GM12878 (cell line): Measurements from ENCODE around the gene PYGB. TPM values are rescaled to one million over a fixed set of nuclear protein-coding genes. Genes with fewer than 3 reads are reported as not detected.

ENCODE experiments used
- ATAC-seq: fragments of 200-7000 bp; cut with Tn5 transposase; 3 replicates; pipeline ENCODE4 v1.9.1; 2020; ENCODE audit warnings: mild to moderate bottlenecking, moderate library complexity
- BruUV-seq: library from RNA; stranded (reverse); fragments of 400-500 nt; replicated peaks from 2 replicates; lab custom pipeline; 2021; lab: Mats Ljungman, UMichigan
- CTCF ChIA-PET: fragments of 300-600 bp; sonication (Branson Sonifier 250); formaldehyde crosslinking; extraction: SDS; loops from one replicate; lab custom pipeline; 2021; ENCODE audit warnings: inconsistent platforms; lab: Yijun Ruan, JAX
- POLR2A ChIA-PET: fragments of 350-600 bp; formaldehyde crosslinking; extraction: SDS; loops from one replicate; lab custom pipeline; 2021; ENCODE audit warnings: inconsistent platforms; lab: Charles Lee
- RAD21 ChIA-PET: fragments of 300-600 bp; sonication (Branson Sonifier 250); formaldehyde crosslinking; loops from one replicate; lab custom pipeline; 2023; ENCODE audit warnings: antibody characterized with exemption; ENCODE audit not compliant: unreplicated experiment; lab: Charles Lee
- SMC1A ChIA-PET: fragments of 300-600 bp; sonication (Branson Sonifier 250); formaldehyde crosslinking; loops from one replicate; lab custom pipeline; 2023; ENCODE audit not compliant: unreplicated experiment, uncharacterized antibody; lab: Charles Lee
- DNase-seq: peaks from one replicate; pipeline ENCODE4 v3.0.0-alpha.2; 2011; ENCODE audit warnings: low read depth, low spot score
- FAIRE-seq: peaks from 3 replicates; lab custom pipeline; 2011; peaks lifted over from hg19 to GRCh38; lab: Jason Lieb, UNC
- H2AFZ ChIP-seq: 2 replicates; pipeline ENCODE4 v1.6.0; 2011; ENCODE audit warnings: low read depth, low read length, control low read depth; ENCODE audit not compliant: control insufficient read depth
- H3K27ac ChIP-seq: 2 replicates; pipeline ENCODE4 v1.5.1; 2011; ENCODE audit warnings: control low read depth; ENCODE audit not compliant: control insufficient read depth, insufficient read depth
- H3K27me3 ChIP-seq, 2 experiments: replicated peaks in 1 of 2; 2 replicates each; pipeline versions ENCODE4 v1.6.0 to v1.6.1; 2011; ENCODE audit warnings: low read length in 1 of 2; ENCODE audit not compliant: control insufficient read depth in 2 of 2, insufficient read depth in 2 of 2
- H3K36me3 ChIP-seq, 2 experiments: 2 replicates each; pipeline ENCODE4 v1.5.1; 2011; ENCODE audit warnings: low read length in 1 of 2; ENCODE audit not compliant: control insufficient read depth in 2 of 2, insufficient read depth in 2 of 2
- H3K4me1 ChIP-seq: 2 replicates; pipeline ENCODE4 v1.6.1; 2011; ENCODE audit warnings: mild to moderate bottlenecking, low read length, moderate library complexity, mixed read lengths; ENCODE audit not compliant: control insufficient read depth, insufficient read depth
- H3K4me2 ChIP-seq: 2 replicates; pipeline ENCODE4 v1.6.0; 2011; ENCODE audit warnings: control low read depth; ENCODE audit not compliant: control insufficient read depth, insufficient read depth
- H3K4me3 ChIP-seq: fragments of 200-600 bp; sonication (generic); 2 replicates; pipeline ENCODE4 v1.5.1; 2016
- H3K79me2 ChIP-seq: 2 replicates; pipeline ENCODE4 v1.6.0; 2011; ENCODE audit warnings: low read length; ENCODE audit not compliant: control insufficient read depth, insufficient read depth
- H3K9ac ChIP-seq: 2 replicates; pipeline ENCODE4 v1.8.0; 2011; ENCODE audit warnings: low read length, control low read depth, mixed read lengths; ENCODE audit not compliant: control insufficient read depth, insufficient read depth
- H3K9me3 ChIP-seq: replicated peaks from 3 replicates; pipeline ENCODE4 v1.5.1; 2011; ENCODE audit warnings: mild to moderate bottlenecking, low read length; ENCODE audit not compliant: control insufficient read depth, insufficient read depth
- H4K20me1 ChIP-seq: 2 replicates; pipeline ENCODE4 v1.6.0; 2011; ENCODE audit not compliant: control insufficient read depth, insufficient read depth
- BCL3 ChIP-seq: IDR thresholded peaks from 2 replicates; pipeline ENCODE4 v1.6.1; 2011; ENCODE audit warnings: borderline replicate concordance, low read depth, mild to moderate bottlenecking, moderate library complexity, low read length; ENCODE audit not compliant: insufficient read depth, poor library complexity, severe bottlenecking
- BHLHE40 ChIP-seq, 2 experiments: fragments of 450-650 bp in 1 of 2; IDR thresholded peaks; 2 replicates each; pipeline ENCODE4 v1.6.1; 2011 to 2017; ENCODE audit warnings: low read depth in 2 of 2, borderline replicate concordance in 1 of 2, improper control_type of control experiment in 1 of 2, low read length in 1 of 2, mild to moderate bottlenecking in 1 of 2
- DPF2 ChIP-seq: fragments of 450-650 bp; IDR thresholded peaks from 2 replicates; pipeline ENCODE4 v1.6.1; 2017; ENCODE audit warnings: mild to moderate bottlenecking
- FOXM1 ChIP-seq: IDR thresholded peaks from 2 replicates; pipeline ENCODE4 v1.6.1; 2012; ENCODE audit warnings: low read depth, mild to moderate bottlenecking, inconsistent platforms, low read length, moderate library complexity
- HDGF ChIP-seq: fragments of 450-650 bp; IDR thresholded peaks from 2 replicates; pipeline ENCODE4 v1.6.1; 2016; ENCODE audit warnings: antibody characterized with exemption
- IKZF2 ChIP-seq, 2 experiments: fragments of 450-650 bp; IDR thresholded peaks; 2 replicates each; pipeline ENCODE4 v1.6.1; 2017; ENCODE audit warnings: mild to moderate bottlenecking in 2 of 2, moderate library complexity in 2 of 2
- KLF5 ChIP-seq: fragments of 450-650 bp; IDR thresholded peaks from 2 replicates; pipeline ENCODE4 v1.6.1; 2014; ENCODE audit warnings: mild to moderate bottlenecking; ENCODE audit not compliant: partially characterized antibody
- MEF2A ChIP-seq: IDR thresholded peaks from 2 replicates; pipeline ENCODE4 v1.6.1; 2011; ENCODE audit warnings: low read depth, mild to moderate bottlenecking, low read length, moderate library complexity; ENCODE audit not compliant: insufficient read depth
- MTA2 ChIP-seq: fragments of 450-650 bp; IDR thresholded peaks from 2 replicates; pipeline ENCODE4 v1.6.1; 2016; ENCODE audit warnings: low read depth, mild to moderate bottlenecking, moderate library complexity
- POU2F2 ChIP-seq: IDR thresholded peaks from 3 replicates; pipeline ENCODE4 v1.6.1; 2011; ENCODE audit warnings: low read depth, mild to moderate bottlenecking, low read length, borderline replicate concordance
- RB1 ChIP-seq: fragments of 450-650 bp; formaldehyde crosslinking; IDR thresholded peaks from 2 replicates; pipeline ENCODE4 v1.6.1; 2017; ENCODE audit warnings: mild to moderate bottlenecking, borderline replicate concordance
- REST ChIP-seq: IDR thresholded peaks from 2 replicates; pipeline ENCODE4 v1.6.1; 2012; ENCODE audit warnings: mild to moderate bottlenecking, low read depth, low read length
- ZBED1 ChIP-seq: IDR thresholded peaks from 2 replicates; pipeline ENCODE4 v1.6.1; 2016; ENCODE audit warnings: borderline replicate concordance
- ZNF622 ChIP-seq: fragments of 450-650 bp; IDR thresholded peaks from 2 replicates; pipeline ENCODE4 v1.6.1; 2017; ENCODE audit warnings: mild to moderate bottlenecking, inconsistent platforms
- WGBS: methylation state at CpG from one replicate; pipeline ENCODE4 v1.1.6; 2016; ENCODE audit warnings: low lambda C conversion rate; ENCODE audit not compliant: insufficient replicate concordance, insufficient coverage; ENCODE audit errors: missing lambda C conversion rate; 5-methylcytosine and 5-hydroxymethylcytosine counted together
- in situ Hi-C: fragments of 300-500 bp; cut with MboI; formaldehyde crosslinking; loops from 9 replicates; pipeline ENCODE4 v1.14.3; 2018; ENCODE audit warnings: mixed read lengths
- intact Hi-C: fragments of 100-400 bp; cut with micrococcal nuclease; formaldehyde crosslinking; loops from one replicate; pipeline ENCODE4 v1.14.2; 2022; ENCODE audit not compliant: unreplicated experiment
- polyA plus RNA-seq, 11 experiments: library from polyadenylated mRNA; depleted of rRNA in 4 of 11; unstranded in 6 of 11; stranded (reverse) in 5 of 11; fragments of >200 nt; fragmentation: Nextera tagmentation in 4 of 11; fragmentation: Illumina TruSeq in 1 of 11; extraction: Ambion mirVana in 4 of 11; extraction: Trizol in 1 of 11; gene quantifications; 1 replicate in 1 of 11; 2 replicates in 10 of 11; pipeline versions ENCODE4 v1.2.1 to v1.2.3, GENCODE V29; 2011 to 2016; ENCODE audit warnings: inconsistent platforms in 2 of 11, missing spikeins in 2 of 11, low read depth in 1 of 11
- total RNA-seq, 4 experiments: library from RNA; depleted of rRNA in 3 of 4; stranded (reverse); fragments of >200 nt in 3 of 4; fragmentation: Illumina TruSeq in 1 of 4; extraction: Trizol in 1 of 4; gene quantifications; 2 replicates each; pipeline versions ENCODE4 v1.2.1 to v1.2.3, GENCODE V29; 2013 to 2021

The PYGB gene
- total and polyA plus RNA-seq, 10 of the 15 experiments (the other 5 are each of a cell fraction or from before 2014, with no cell fraction given): 0.34 to 33.5 (median 21.8) TPM

- H3K79me2 ChIP-seq: no peaks in the 10 kb centered on the region
- peaks cover 7 to 10% of the 10 kb centered on the region in 2 experiments; a peak in 3 of 4 replicates for H3K36me3 ChIP-seq
- no peaks in the 10 kb centered on the region for H3K9me3 ChIP-seq
- WGBS: 93% methylated on average over 1 of the region's 1 CpG
- H3K9ac ChIP-seq: no peak overlapping the region
- no peaks in the 10 kb centered on the region for H4K20me1 ChIP-seq
- no peak overlapping the region for H3K4me3 ChIP-seq
- H3K27me3 ChIP-seq: no peaks in the 10 kb centered on the region
- ChIA-PET CTCF (no interaction called here), RAD21 (no interaction called here), POLR2A (no interaction called here), SMC1A (no interaction called here)
- in situ Hi-C loops: no loop called here
- H2AFZ ChIP-seq: no peak overlapping the region
- BruUV-seq: no TSS peak
- no peak for ATAC-seq
- TF ChIP-seq IKZF2 (IDR thresholded peaks at IDR 0.05) (no peak), HDGF (no peak), DPF2 (no peak), RB1 (no peak)
- no peaks in the 10 kb centered on the region for H3K4me1 ChIP-seq
- no peak for FAIRE-seq
- intact Hi-C loops: loop anchor here (10.0 kb wide), 1 partner anchor 55 kb away; no protein-coding TSS in a partner anchor
- H3K4me2 ChIP-seq: no peak overlapping the region
- DNase-seq: no peak
- H3K27ac ChIP-seq: no peak overlapping the region
Measured at GRCh38 chr20:25209400-25209799, 38.5 kb upstream of the PYGB start.

DNA sequence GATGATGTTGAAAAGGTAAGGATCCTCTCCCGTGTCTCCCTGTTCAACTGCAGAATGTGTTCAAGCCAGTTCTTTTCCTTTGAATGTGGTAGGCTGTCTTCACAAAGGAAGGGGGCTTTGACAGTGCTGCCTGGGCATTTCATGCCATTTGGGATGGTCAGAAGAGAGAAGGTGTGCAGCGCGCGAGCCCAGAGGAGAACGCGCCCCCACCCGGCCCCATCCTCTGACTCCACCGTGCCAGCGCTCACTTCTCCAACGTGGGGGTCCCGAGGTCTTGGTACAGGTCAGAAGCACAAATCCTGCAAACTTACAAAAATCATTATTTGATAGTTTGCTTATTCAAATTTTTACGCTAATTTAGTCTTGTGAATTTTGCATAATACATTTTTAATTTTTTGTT lies 38.0 kb upstream of the PYGB start:
- H3K79me2 ChIP-seq: no peaks in the 10 kb centered on the region
- H3K4me3 ChIP-seq: no peak overlapping the region
- POLR2A ChIA-PET: no interaction called here
- H3K9me3 ChIP-seq: no peaks in the 10 kb centered on the region
- no peaks in the 10 kb centered on the region for H3K4me1 ChIP-seq
- H3K36me3 ChIP-seq: peaks cover 7 to 10% of the 10 kb centered on the region in 2 experiments; a peak in 3 of 4 replicates
- no peak for FAIRE-seq
- intact Hi-C loops (loop anchor here (10.0 kb wide), 1 partner anchor 55 kb away; no protein-coding TSS in a partner anchor), in situ Hi-C loops (no loop called here)
- H3K27ac ChIP-seq: no peak overlapping the region
- no peaks in the 10 kb centered on the region for H3K27me3 ChIP-seq
- SMC1A ChIA-PET: no interaction called here
- no TSS peak for BruUV-seq
- CTCF ChIA-PET: no interaction called here
- no peak overlapping the region for H2AFZ ChIP-seq
- TF ChIP-seq BCL3 (no peak), MTA2 (no peak), ZBED1 (no peak), ZNF622 (no peak), KLF5 (no peak), MEF2A (no peak), BHLHE40 (IDR thresholded peaks at IDR 0.05; ENCODE audit: borderline replicate concordance in 1 of 2, low read depth in 2 of 2, low read length in 1 of 2) (no peak), REST (no peak), FOXM1 (no peak), POU2F2 (no peak)
- 92% methylated on average over 12 of the region's 12 CpGs for WGBS
- RAD21 ChIA-PET: no interaction called here
- no peak for ATAC-seq
- H3K4me2 ChIP-seq: no peak overlapping the region
- no peaks in the 10 kb centered on the region for H4K20me1 ChIP-seq
- DNase-seq: no peak
- no peak overlapping the region for H3K9ac ChIP-seq
